Measurements from ENCODE around the gene ASPRV1.
"Not testable (repeated sequence)": the region's sequence is repeated elsewhere in the genome, so short reads cannot be mapped to it uniquely, and the experiment has no call there.

Gene ASPRV1

GRCh38 chr2:69959425-69959824 is 2.0 kb downstream of the ASPRV1 start:
- no peak for DNase-seq (ENCODE audit: low spot score)

GRCh38 chr2:69958480-69958879 is 3.0 kb downstream of the ASPRV1 start:
- DNase-seq (ENCODE audit: low spot score), result no peak

- no peak for DNase-seq (ENCODE audit: low spot score)
Measured at GRCh38 chr2:69957965-69958364, 3.5 kb downstream of the ASPRV1 start.

- no peak for DNase-seq (ENCODE audit: low spot score)
Measured at GRCh38 chr2:69956475-69956979, 4.9 kb downstream of the ASPRV1 start.

- DNase-seq (ENCODE audit: low spot score), result no peak
Measured at GRCh38 chr2:69955029-69955428, 6.4 kb downstream of the ASPRV1 start.

- DNase-seq (ENCODE audit: low spot score), result no peak
Measured at GRCh38 chr2:69954084-69954483, 7.3 kb downstream of the ASPRV1 start.

- no peak for DNase-seq (ENCODE audit: low spot score)
Measured at GRCh38 chr2:69952336-69953115, 8.9 kb downstream of the ASPRV1 start.

- not testable (repeated sequence) for DNase-seq (ENCODE audit: low spot score)
Measured at GRCh38 chr2:69950671-69951070, 10.8 kb downstream of the ASPRV1 start.

GRCh38 chr2:69950241-69950640 is 11.2 kb downstream of the ASPRV1 start:
- no peak for DNase-seq (ENCODE audit: low spot score)

- DNase-seq (ENCODE audit: low spot score), result no peak
Measured at GRCh38 chr2:69948963-69949645, 12.3 kb downstream of the ASPRV1 start.

- no peak for DNase-seq (ENCODE audit: low spot score)
Measured at GRCh38 chr2:69948032-69948962, 13.1 kb downstream of the ASPRV1 start.

GRCh38 chr2:69947325-69947931 is 14.0 kb downstream of the ASPRV1 start:
- DNase-seq (ENCODE audit: low spot score), result no peak

GRCh38 chr2:69946351-69947324 is 14.8 kb downstream of the ASPRV1 start:
- DNase-seq (ENCODE audit: low spot score), result peak; percentile 11

- DNase-seq (ENCODE audit: low spot score), result no peak
Measured at GRCh38 chr2:69945941-69946340, 15.5 kb downstream of the ASPRV1 start.

- no peak for DNase-seq (ENCODE audit: low spot score)
Measured at GRCh38 chr2:69945441-69945840, 16.0 kb downstream of the ASPRV1 start.

GRCh38 chr2:69944756-69945155 is 16.7 kb downstream of the ASPRV1 start:
- no peak for DNase-seq (ENCODE audit: low spot score)

GRCh38 chr2:69943843-69944525 is 17.4 kb downstream of the ASPRV1 start:
- DNase-seq (ENCODE audit: low spot score), result no peak

- no peak for DNase-seq (ENCODE audit: low spot score)
Measured at GRCh38 chr2:69943000-69943842, 18.2 kb downstream of the ASPRV1 start.

GRCh38 chr2:69940691-69941090 is 20.7 kb downstream of the ASPRV1 start:
- no peak for DNase-seq (ENCODE audit: low spot score)
